Right lung (tissue), 10 donors: ENCODE results near the gene ZCWPW1. TPM values are rescaled to one million over a fixed set of nuclear protein-coding genes. Genes with fewer than 3 reads are reported as not detected.

ENCODE experiments used
- DNase-seq, 2 donors: peaks; one replicate each; pipeline ENCODE4 v3.0.0-alpha.2; 2013
- long read RNA-seq, 8 donors: transcript quantifications; one replicate each; lab custom pipeline, GENCODE V29; 2026
- polyA plus RNA-seq, 5 donors: library from polyadenylated mRNA; unstranded; fragments of 120-200 nt; gene quantifications; one replicate each; pipeline versions ENCODE4 v1.2.1 to v1.2.3, GENCODE V29; 2013; ENCODE audit warnings: inconsistent platforms in 1 of 5, low replicate concordance in 1 of 5; ENCODE audit not compliant: insufficient read length in 5 of 5, insufficient read depth in 1 of 5

The ZCWPW1 gene
- 10 to 100 TPM in 1 of 5 donors, 1 to 10 TPM in 4; 8.2 to 10.4 (median 8.6) TPM for polyA plus RNA-seq
- long read RNA-seq, donor 1, partial matches to known transcripts = 0 of 1 reads
- long read RNA-seq, donor 1, other reads (novel, unspliced or antisense) = 0 of 1 reads
- long read RNA-seq, donor 2 = 0 reads
- long read RNA-seq, donor 3, partial matches to known transcripts = 0 of 1 reads
- long read RNA-seq, donor 3, other reads (novel, unspliced or antisense) = 0 of 1 reads
- long read RNA-seq, donor 4 = 0 reads
- long read RNA-seq, donor 5, partial matches to known transcripts = 393 of 393 reads
- long read RNA-seq, donor 5, other reads (novel, unspliced or antisense) = 0 of 393 reads
- long read RNA-seq, donor 6, partial matches to known transcripts = 97 of 99 reads
- long read RNA-seq, donor 6, other reads (novel, unspliced or antisense) = 0 of 99 reads
- long read RNA-seq, donor 7, partial matches to known transcripts = 76 of 86 reads
- long read RNA-seq, donor 7, other reads (novel, unspliced or antisense) = 10 of 86 reads
- long read RNA-seq, donor 8, partial matches to known transcripts = 0 of 1 reads
- long read RNA-seq, donor 8, other reads (novel, unspliced or antisense) = 0 of 1 reads

DNA sequence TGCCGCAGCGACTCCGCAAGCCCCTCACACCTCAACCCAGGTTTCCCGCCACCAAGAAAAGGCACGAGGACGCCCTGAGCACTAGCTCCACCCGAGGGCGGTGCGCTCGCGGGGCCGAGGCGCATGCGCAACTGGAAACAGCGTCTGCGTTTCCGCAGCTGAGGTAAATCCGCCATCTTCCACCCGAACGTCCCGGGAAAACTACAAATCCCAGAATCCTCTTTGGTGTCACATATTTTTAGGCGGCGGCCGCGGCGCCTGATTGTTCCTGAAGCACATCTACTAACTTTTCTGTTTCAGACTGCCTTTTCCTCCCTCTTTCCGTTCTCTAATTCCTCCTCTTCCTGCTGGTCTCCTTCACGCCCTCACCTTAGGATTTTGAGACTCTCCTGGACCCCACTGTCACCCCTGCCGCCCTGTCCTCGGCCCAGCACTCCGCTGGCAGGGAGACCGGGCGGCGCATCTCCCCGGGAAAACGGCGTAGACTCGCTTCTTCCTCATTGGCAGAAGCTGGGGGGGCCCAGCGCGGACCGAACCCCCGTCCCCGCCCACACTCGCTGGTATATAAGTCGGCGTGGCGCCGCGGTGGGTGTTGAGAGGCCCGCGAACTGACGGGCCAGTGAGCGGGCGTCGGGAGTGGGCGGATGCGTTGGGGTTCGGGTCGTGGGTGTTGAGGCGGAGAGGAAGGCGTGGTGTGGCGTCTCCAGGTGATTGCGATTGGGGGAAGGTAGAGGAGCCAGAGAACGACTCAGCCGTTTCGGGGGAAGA lies at the start of gene ZCWPW1:
Gene ZCWPW1, minus strand, starts transcription at position 505 of the 768 bp plus-strand sequence. CDS start 8,054 bp downstream, outside the sequence.
- peak; percentile 96 to 97 for DNase-seq

DNA sequence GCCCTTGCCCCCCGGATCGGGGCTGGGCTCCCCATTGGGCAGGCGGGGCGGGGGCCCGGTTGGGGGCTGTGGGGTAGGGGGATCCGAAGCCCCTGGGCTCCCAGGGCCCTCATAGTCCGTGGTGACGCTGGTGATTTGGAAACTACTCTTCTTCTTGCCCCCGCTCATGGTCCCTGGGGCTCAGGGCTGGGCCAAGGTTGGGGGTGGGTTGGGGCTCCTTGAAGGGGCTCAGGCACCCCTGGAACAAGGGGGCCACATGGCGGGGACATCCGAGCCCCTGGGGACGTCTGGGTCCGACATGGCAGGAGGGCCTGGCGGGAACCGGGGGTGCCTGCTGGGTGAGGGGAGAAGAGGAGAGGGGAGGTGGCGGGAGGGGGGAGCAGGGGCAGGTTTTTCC lies 49.4 kb upstream of the ZCWPW1 start:
- no peak for DNase-seq

- DNase-seq = no peak
Measured at GRCh38 chr7:100476903-100477870, 48.7 kb upstream of the ZCWPW1 start.

GRCh38 chr7:100476101-100476780 lies 47.7 kb upstream of the ZCWPW1 start:
- no peak for DNase-seq

DNA sequence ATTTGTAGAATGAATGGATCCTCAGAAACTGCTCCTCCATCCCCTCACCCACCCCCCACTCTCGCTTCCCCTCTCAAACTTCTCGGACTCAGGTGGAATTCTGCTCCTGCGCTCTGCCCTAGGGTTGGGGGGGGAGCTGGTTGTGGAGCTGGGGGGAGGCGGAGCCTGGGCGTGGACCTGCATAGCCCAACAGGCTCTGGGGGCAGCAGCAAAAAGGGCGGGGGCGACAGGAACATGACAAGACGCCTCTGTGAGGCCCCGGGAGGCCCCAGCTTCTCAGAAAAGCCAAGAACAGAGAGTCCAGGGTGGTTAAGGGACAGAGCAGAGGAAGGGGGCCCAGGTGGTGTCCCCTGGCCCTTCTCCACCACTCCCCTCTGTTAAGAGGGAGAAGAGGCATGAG lies 47.0 kb upstream of the ZCWPW1 start:
- DNase-seq = no peak

DNA sequence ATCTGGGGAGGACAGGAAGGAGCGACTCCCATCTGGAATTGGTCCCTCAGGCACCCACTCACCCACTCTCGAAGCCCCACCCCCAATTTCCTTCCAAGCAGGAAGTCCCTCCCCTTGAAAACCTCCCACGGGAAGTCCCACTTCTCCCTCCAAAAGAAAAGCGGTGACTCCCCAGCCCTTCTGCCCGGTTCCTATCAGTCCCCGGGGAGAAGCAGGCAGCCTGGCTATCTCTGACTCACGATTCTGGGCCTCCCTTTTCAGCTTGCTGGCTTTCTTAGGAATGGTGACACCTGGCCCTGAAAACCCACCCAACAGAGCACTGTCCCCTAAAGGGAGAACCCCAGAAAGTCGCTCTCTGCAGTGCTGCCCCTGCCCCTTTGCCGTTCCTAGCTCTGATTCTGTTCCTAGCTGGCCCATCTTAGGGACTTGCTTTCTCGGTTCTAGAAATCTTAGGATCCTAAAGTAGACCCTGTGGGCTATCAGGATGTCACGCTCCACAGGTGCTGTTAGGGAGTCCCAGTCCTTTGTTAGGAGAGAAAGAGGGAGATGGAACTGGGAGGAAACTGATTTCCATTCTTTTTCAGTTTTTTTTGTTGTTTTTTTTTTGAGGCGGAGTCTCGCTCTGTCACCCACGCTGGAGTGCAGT lies 44.5 kb upstream of the ZCWPW1 start:
- DNase-seq = no peak

- no peak for DNase-seq
Measured at GRCh38 chr7:100472121-100472851, 43.8 kb upstream of the ZCWPW1 start.

DNA sequence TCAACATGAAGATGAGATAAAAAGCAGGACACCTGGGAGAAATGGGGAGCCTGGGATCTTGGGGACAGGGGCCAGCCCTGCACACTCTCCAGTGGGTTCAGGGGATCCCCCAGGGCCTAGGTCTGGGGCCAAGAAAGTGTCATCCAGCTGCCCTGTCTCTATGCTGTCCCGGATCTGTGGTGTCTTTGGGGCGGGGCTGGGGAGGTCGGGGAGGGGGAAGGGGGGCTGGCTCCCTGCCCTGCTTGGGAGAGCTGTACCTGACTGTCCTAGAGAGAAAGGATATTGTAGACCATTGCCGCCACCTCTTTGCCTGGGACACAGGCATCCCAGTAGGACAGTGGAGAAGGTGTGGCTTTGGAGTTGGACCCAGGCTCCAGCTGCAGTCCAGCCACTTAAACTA lies 42.5 kb upstream of the ZCWPW1 start:
- DNase-seq = no peak

DNA sequence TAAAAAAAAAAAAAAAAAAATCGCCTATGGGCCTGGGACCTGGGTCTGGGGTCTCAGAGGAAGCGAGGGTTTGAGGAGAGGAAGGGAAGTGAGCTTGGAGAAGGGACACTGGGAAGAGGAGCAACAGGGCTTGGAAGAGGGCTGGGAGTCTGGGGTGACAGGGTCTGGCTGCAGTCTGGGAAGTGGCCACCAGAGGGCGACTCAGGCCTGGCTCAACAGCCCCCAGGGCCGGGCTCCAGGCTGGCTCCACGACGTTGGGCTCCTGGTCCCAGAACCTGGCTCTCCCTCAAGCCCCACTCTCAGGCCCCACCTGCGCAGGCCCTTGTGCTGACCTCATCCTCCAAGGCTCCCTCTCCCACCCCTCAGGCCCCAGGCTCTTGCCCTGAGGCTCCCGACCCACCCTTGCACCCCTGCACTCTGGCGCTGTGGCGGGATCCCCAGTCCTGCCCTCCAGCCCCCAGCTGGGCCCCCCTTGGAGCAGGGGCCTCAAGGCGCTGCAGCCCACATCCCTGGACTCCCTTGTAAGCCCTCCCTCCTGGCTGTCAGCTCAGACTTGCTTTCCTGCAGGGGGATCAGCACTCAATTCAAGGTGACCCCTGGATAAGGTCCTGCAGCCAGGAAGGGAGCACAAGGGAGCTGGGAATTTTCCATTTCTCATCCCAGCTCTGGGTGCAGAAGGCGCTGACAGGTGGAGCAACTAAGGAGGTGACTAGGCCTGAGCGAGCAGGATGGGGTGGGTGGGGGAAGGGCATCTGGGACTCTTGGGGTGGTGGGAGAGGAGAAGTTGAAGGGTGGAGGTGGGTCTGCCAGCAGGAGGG lies 40.9 kb upstream of the ZCWPW1 start:
- DNase-seq = peak; percentile 70 to 76

DNA sequence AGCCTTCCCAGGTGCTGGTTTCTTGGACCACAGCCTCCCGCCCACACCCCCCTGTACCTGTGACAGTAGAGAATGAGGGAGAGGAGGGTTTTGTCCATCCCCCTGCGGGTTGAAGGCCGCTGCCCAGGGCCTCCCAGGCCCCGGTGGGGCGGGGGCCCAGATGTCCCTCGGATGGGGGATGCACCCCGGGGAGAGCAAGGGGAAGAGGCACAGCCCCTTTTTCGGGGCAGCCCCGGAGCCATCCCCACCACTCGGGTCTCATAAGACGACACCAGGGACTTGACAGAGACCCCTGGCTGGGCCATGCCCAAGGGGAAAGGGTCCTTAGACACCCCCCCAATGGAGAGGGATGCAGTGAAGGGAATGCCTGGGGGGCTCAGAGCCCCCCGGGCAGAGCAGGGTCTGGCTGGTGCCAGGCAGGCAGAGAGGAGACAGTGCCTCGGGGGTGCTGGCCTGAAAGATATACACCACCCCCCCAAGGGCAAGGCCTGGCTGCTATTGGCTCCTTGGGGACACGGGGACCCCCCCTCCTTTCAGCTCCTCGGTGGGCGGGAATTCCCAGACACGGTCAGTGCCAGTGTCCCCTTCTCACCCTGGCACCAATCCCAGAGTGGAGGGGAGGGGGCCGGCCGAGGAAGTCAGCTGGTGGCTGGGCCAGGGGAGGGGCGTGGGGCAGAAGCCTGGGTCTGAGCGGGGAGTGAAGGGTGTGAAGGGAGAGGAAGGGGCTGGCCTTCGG lies 39.3 kb upstream of the ZCWPW1 start:
- peak in 1 of 2 donors; percentile 64 for DNase-seq

- DNase-seq = no peak
Measured at GRCh38 chr7:100466653-100467605, 38.4 kb upstream of the ZCWPW1 start.

DNA sequence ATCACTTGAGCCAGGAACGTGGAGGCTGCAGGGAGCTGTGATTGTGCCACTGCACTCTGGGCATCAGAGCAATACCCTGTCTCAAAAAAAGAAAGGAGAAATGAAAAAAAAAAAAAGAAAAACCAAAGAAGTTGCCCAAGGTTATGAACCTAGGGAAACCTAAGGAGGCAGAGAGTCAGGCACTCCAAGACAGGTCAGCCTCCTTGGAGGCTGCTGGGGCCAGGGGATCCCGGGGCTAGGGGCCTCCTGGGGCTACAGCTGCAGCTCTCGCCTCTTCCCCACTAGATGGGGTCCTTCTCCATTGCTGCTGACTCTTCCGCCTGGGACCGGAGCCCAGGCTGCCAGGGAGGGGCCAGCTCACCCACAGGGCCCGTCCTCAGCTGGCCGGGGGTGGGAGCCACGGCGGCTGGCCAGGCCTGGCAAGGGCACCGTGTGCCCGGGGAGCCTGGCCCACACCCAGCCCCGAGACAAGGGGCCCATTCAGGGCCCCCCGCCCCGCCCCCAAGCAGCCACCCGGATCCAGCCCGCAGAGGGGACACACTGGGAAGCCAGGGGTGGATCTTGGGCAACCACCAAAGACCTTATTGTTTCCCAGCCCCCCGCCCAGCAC lies 37.3 kb upstream of the ZCWPW1 start:
- peak; percentile 80 to 81 for DNase-seq

DNA sequence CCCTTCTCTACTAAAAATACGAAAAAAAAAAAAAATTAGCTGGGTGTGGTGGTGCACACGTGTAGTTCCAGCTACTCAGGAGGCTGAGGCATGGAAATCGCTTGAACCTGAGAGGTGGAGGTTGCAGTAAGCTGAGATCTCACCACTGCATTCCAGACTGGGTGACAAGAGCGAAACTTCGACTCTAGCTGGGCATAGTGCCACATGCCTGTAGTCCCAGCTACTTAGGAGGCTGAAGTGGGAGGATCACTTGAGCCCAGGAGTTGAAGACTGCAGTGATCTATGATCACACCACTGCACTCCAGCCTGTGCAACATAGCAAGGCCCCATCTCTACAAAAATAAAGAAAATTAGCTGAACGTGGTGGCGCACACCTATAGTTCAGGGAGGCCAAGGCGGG lies 36.8 kb upstream of the ZCWPW1 start:
- no peak for DNase-seq

DNA sequence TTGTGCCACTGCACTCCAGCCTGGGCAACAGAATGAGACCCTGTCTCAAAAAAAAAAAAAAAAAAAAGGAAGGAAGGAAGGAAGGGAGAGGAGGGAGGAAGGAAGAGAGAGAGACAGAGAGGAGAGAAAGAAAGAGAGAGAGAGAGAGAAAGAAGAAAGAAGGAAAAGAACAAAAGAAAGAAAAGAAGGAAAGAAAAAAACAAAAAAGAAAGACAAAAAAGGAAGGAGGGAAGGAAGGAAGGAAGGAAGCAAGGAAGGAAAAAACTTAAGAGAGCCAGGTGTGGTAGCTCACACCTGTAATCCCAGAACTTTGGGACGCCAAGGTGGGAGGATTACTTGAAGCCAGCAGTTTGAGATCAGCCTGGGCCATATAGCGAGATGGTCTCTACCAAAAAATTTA lies 36.3 kb upstream of the ZCWPW1 start:
- DNase-seq = no peak

DNA sequence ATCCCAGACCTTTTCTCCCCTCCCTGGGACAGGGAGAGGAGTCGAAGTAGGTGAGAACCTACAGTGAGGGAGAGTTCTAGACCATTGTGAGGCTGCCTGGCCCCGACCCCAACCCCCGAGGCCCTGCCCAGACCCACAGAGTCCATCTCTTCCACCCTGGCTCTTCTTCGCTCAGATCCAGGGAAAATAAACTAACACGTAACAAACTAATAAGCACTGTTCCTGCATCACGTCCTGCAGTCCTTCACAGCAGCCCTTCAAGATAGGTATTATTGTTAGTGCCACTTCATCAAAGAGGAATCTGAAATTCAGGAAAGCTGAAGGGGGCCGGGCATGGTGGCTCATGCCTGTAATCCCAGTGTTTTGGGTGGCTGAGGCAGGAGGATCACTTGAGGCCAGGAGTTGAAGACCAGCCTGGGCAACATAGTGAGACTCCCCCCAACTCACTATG lies 35.7 kb upstream of the ZCWPW1 start, which contains the start of gene SPACDR:
Gene SPACDR, minus strand, starts transcription at position 51 of the 451 bp plus-strand sequence. CDS start 235 bp downstream, outside the sequence.
- DNase-seq = no peak

DNA sequence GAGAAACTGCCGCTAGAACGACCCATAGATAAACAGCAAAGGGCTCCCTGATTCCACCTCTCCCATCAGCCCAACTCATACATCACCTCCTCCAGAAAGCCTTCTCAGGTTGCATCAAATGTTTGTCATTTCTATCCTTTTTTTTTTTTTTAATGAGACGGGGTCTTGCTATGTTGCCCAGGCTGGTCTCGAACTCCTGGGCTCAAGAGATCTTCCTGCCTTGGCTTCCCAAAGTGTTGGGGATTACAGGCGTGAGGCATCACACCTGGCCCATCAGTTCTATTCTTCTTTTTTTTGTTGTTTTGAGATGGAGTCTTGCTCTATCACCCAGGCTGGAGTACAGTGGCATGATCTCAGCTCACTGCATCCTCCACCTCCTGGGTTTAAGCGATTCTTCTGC lies 28.5 kb upstream of the ZCWPW1 start:
- no peak for DNase-seq
